H9 (cell line): ENCODE measurements around the gene IL5RA. TPM values are rescaled to one million over a fixed set of nuclear protein-coding genes. Genes with fewer than 3 reads are reported as not detected.

Experiments
- DNase-seq: peaks from one replicate; pipeline ENCODE4 v3.0.0-alpha.2; 2017
- H2AFZ ChIP-seq: one replicate; pipeline ENCODE4 v1.6.1; 2013; ENCODE audit warnings: mild to moderate bottlenecking, low read length, control low read depth, moderate library complexity
- H2AK5ac ChIP-seq: 2 replicates; pipeline ENCODE4 v1.6.1; 2013; ENCODE audit warnings: low read length, control low read depth, mixed read lengths; ENCODE audit not compliant: insufficient read length
- H2BK120ac ChIP-seq: one replicate; pipeline ENCODE4 v1.6.1; 2013; ENCODE audit warnings: low read depth, mild to moderate bottlenecking, low read length, control low read depth, inconsistent platforms; ENCODE audit not compliant: poor library complexity, severe bottlenecking
- H2BK12ac ChIP-seq: 2 replicates; pipeline ENCODE4 v1.6.1; 2013; ENCODE audit warnings: low read length, control low read depth, mixed read lengths, low read depth; ENCODE audit not compliant: insufficient read length
- H2BK15ac ChIP-seq: 2 replicates; pipeline ENCODE4 v1.6.1; 2013; ENCODE audit warnings: low read depth, low read length, control low read depth
- H2BK20ac ChIP-seq: one replicate; pipeline ENCODE4 v1.6.1; 2013; ENCODE audit warnings: low read depth, mild to moderate bottlenecking, low read length, control low read depth, inconsistent platforms; ENCODE audit not compliant: poor library complexity, severe bottlenecking
- H2BK5ac ChIP-seq: 2 replicates; pipeline ENCODE4 v1.6.1; 2013; ENCODE audit warnings: low read length, control low read depth, mixed read lengths; ENCODE audit not compliant: insufficient read length
- H3K14ac ChIP-seq: 2 replicates; pipeline ENCODE4 v1.6.1; 2013; ENCODE audit warnings: low read length, control low read depth; ENCODE audit not compliant: insufficient read depth
- H3K18ac ChIP-seq: 2 replicates; pipeline ENCODE4 v1.6.1; 2013; ENCODE audit warnings: low read depth, mild to moderate bottlenecking, mixed read lengths, low read length, control low read depth; ENCODE audit not compliant: insufficient read length
- H3K23ac ChIP-seq: 2 replicates; pipeline ENCODE4 v1.6.1; 2013; ENCODE audit warnings: low read length, control low read depth, mixed read lengths, low read depth; ENCODE audit not compliant: insufficient read length
- H3K23me2 ChIP-seq: 2 replicates; pipeline ENCODE4 v1.6.1; 2013; ENCODE audit warnings: low read depth, mild to moderate bottlenecking, mixed read lengths, low read length, control low read depth; ENCODE audit not compliant: insufficient read length, poor library complexity, severe bottlenecking
- H3K27ac ChIP-seq: 2 replicates; pipeline ENCODE4 v1.5.1; 2013; ENCODE audit warnings: low read length, control low read depth, mixed read lengths, low read depth; ENCODE audit not compliant: insufficient read length
- H3K27me3 ChIP-seq: 2 replicates; pipeline ENCODE4 v1.6.1; 2013; ENCODE audit warnings: low read length, control low read depth, inconsistent platforms; ENCODE audit not compliant: insufficient read depth
- H3K4ac ChIP-seq: 2 replicates; pipeline ENCODE4 v1.6.1; 2013; ENCODE audit warnings: low read depth, mild to moderate bottlenecking, control low read depth, inconsistent platforms, low read length, moderate library complexity
- H3K4me1 ChIP-seq: 2 replicates; pipeline ENCODE4 v1.6.1; 2013; ENCODE audit warnings: low read length, control low read depth, inconsistent platforms; ENCODE audit not compliant: insufficient read depth
- H3K4me2 ChIP-seq: 2 replicates; pipeline ENCODE4 v1.6.1; 2013; ENCODE audit warnings: low read length, control low read depth, mixed read lengths; ENCODE audit not compliant: insufficient read length, insufficient read depth
- H3K56ac ChIP-seq: 2 replicates; pipeline ENCODE4 v1.6.1; 2013; ENCODE audit warnings: low read depth, mild to moderate bottlenecking, mixed read lengths, low read length, control low read depth; ENCODE audit not compliant: insufficient read length
- H3K79me1 ChIP-seq: 2 replicates; pipeline ENCODE4 v1.6.1; 2013; ENCODE audit warnings: low read depth, mild to moderate bottlenecking, moderate library complexity, low read length, control low read depth, inconsistent platforms; ENCODE audit not compliant: insufficient read depth, poor library complexity, severe bottlenecking
- H3K79me2 ChIP-seq: 2 replicates; pipeline ENCODE4 v1.6.1; 2013; ENCODE audit warnings: low read length, control low read depth, inconsistent platforms; ENCODE audit not compliant: insufficient read depth
- H3K9ac ChIP-seq: 2 replicates; pipeline ENCODE4 v1.6.1; 2013; ENCODE audit warnings: low read length, control low read depth, mixed read lengths; ENCODE audit not compliant: insufficient read length; ENCODE audit errors: extremely low read depth
- H3K9me3 ChIP-seq: one replicate; pipeline ENCODE4 v1.6.1; 2013; ENCODE audit warnings: low read depth, low read length, inconsistent platforms; ENCODE audit not compliant: control insufficient read depth
- H3T11ph ChIP-seq: one replicate; pipeline ENCODE4 v1.6.1; 2013; ENCODE audit warnings: mild to moderate bottlenecking, low read length, control low read depth, inconsistent platforms
- H4K20me1 ChIP-seq: one replicate; pipeline ENCODE4 v1.6.1; 2013; ENCODE audit not compliant: control insufficient read depth, insufficient read length, insufficient read depth
- H4K5ac ChIP-seq: 2 replicates; pipeline ENCODE4 v1.6.1; 2013; ENCODE audit warnings: low read depth, mild to moderate bottlenecking, mixed read lengths, low read length, control low read depth; ENCODE audit not compliant: insufficient read length
- H4K8ac ChIP-seq: replicated peaks from 2 replicates; pipeline ENCODE4 v1.6.1; 2013; ENCODE audit warnings: low read length, control low read depth, mixed read lengths, low read depth; ENCODE audit not compliant: insufficient read length
- H4K91ac ChIP-seq: 2 replicates; pipeline ENCODE4 v1.6.1; 2013; ENCODE audit warnings: low read depth, mild to moderate bottlenecking, moderate library complexity, mixed read lengths, low read length, control low read depth; ENCODE audit not compliant: insufficient read length
- H3K27ac Mint-ChIP-seq, 3 experiments: 2 replicates in 2 of 3; 3 replicates in 1 of 3; pipeline ENCODE4 v1.8.0; 2020 to 2021; ENCODE audit warnings: mixed read lengths in 3 of 3, mild to moderate bottlenecking in 1 of 3, moderate library complexity in 1 of 3
- H3K27me3 Mint-ChIP-seq: 2 replicates; pipeline ENCODE4 v1.8.0; 2021; ENCODE audit warnings: low read depth, mild to moderate bottlenecking, moderate library complexity, mixed read lengths
- H3K36me3 Mint-ChIP-seq, 3 experiments: 2 replicates in 2 of 3; 3 replicates in 1 of 3; pipeline ENCODE4 v1.8.0; 2020 to 2021; ENCODE audit warnings: low read depth in 3 of 3, mixed read lengths in 3 of 3; ENCODE audit not compliant: insufficient read depth in 1 of 3
- H3K4me1 Mint-ChIP-seq, 2 experiments: 2 replicates each; pipeline ENCODE4 v1.8.0; 2020; ENCODE audit warnings: mixed read lengths in 2 of 2
- H3K4me3 Mint-ChIP-seq, 2 experiments: 2 replicates in 1 of 2; 3 replicates in 1 of 2; pipeline ENCODE4 v1.8.0; 2020 to 2021; ENCODE audit warnings: mild to moderate bottlenecking in 2 of 2, mixed read lengths in 2 of 2, moderate library complexity in 1 of 2
- H3K9me3 Mint-ChIP-seq, 2 experiments: 2 replicates in 1 of 2; 3 replicates in 1 of 2; pipeline ENCODE4 v1.8.0; 2020; ENCODE audit warnings: mild to moderate bottlenecking in 2 of 2, mixed read lengths in 2 of 2, moderate library complexity in 1 of 2
- WGBS: extraction: QIAGEN DNeasy Blood & Tissue Kit; methylation state at CpG from one replicate; pipeline ENCODE4 v1.1.7; 2013; ENCODE audit warnings: missing lambda C conversion rate, low lambda C conversion rate, mixed read lengths; ENCODE audit not compliant: insufficient read length; ENCODE audit errors: extremely low coverage; 5-methylcytosine and 5-hydroxymethylcytosine counted together
- total RNA-seq: library from RNA; stranded (reverse); gene quantifications from 2 replicates; pipeline ENCODE4 v1.2.1, GENCODE V29; 2021
- TF ChIP-seq, protein P1 (sequence below): fragments of 200-600 bp; sonication (generic); conservative IDR thresholded peaks from 3 replicates; pipeline ENCODE4 v1.8.0; 2021; ENCODE audit warnings: antibody characterized with exemption, mild to moderate bottlenecking

The IL5RA gene
- total RNA-seq, 1 experiment from 2014 or later = not detected

DNA sequence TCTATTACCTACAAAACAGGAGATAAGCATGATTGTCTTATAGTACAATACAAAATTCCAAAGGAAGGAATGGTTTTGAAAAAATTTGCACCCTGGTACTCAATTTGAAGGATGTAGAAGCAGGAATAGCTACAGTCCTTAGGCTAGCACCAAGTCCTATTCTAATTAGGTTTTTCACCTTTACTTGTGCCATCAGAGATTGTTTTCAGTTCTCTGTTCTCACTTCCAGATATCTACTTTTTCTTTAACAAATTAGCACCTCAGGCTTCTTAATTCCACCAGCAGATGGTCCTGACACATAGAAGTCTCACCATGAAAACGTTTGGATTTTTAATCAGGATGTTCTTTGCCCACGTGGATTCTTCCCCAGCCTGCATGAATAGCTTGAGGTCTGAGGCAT lies 43.8 kb downstream of the IL5RA start:
- H3K27me3 ChIP-seq = no peaks in the 10 kb centered on the region

More for the DNA sequence above, 43.8 kb downstream of the IL5RA start:
- Histone ChIP-seq H2AFZ (no peak overlapping the region), H3K79me1 (no peaks in the 10 kb centered on the region), H3K18ac (no peak overlapping the region), H3K56ac (no peak overlapping the region), H3K4ac (no peak overlapping the region), H3K27ac (no peak overlapping the region), H4K5ac (no peak overlapping the region), H2BK5ac (no peak overlapping the region), H3T11ph (no peak overlapping the region), H3K9me3 (no peaks in the 10 kb centered on the region), H2BK15ac (no peak overlapping the region), H2BK20ac (no peak overlapping the region), H4K8ac (no peak overlapping the region), H4K91ac (no peak overlapping the region), H2BK12ac (no peak overlapping the region), H2AK5ac (no peak overlapping the region), H3K4me1 (peaks cover 2% of the 10 kb centered on the region; the same call in 1 of the 2 replicates), H3K4me2 (no peak overlapping the region), H3K79me2 (no peaks in the 10 kb centered on the region), H3K23ac (no peak overlapping the region), H3K9ac (no peak overlapping the region), H4K20me1 (no peaks in the 10 kb centered on the region), H3K23me2 (no peaks in the 10 kb centered on the region), H2BK120ac (no peak overlapping the region), H3K14ac (no peak overlapping the region)
- no CpG with 5 or more reads among the region's 2 CpGs for WGBS
- no peaks in the 10 kb centered on the region; the same call in 1 of the 2 replicates for H3K27me3 Mint-ChIP-seq
- no peak for DNase-seq
- H3K9me3 Mint-ChIP-seq = no peaks in the 10 kb centered on the region
- no peak overlapping the region for H3K27ac Mint-ChIP-seq
- H3K36me3 Mint-ChIP-seq = no peaks in the 10 kb centered on the region
- TF ChIP-seq, protein P1, sequence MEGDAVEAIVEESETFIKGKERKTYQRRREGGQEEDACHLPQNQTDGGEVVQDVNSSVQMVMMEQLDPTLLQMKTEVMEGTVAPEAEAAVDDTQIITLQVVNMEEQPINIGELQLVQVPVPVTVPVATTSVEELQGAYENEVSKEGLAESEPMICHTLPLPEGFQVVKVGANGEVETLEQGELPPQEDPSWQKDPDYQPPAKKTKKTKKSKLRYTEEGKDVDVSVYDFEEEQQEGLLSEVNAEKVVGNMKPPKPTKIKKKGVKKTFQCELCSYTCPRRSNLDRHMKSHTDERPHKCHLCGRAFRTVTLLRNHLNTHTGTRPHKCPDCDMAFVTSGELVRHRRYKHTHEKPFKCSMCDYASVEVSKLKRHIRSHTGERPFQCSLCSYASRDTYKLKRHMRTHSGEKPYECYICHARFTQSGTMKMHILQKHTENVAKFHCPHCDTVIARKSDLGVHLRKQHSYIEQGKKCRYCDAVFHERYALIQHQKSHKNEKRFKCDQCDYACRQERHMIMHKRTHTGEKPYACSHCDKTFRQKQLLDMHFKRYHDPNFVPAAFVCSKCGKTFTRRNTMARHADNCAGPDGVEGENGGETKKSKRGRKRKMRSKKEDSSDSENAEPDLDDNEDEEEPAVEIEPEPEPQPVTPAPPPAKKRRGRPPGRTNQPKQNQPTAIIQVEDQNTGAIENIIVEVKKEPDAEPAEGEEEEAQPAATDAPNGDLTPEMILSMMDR = no peak
- no peak overlapping the region for H3K4me3 Mint-ChIP-seq
- H3K4me1 Mint-ChIP-seq = peaks cover 12 to 16% of the 10 kb centered on the region in 2 experiments
